Measurements from ENCODE around the gene ADPRHL1. TPM values are rescaled to one million over a fixed set of nuclear protein-coding genes. Genes with fewer than 3 reads are reported as not detected.

The ADPRHL1 gene
- polyA plus RNA-seq, 1 donor from 2014 or later: 0.19 TPM

- Mint-ChIP-seq H3K4me1 (no peaks in the 10 kb centered on the region), H3K36me3 (peaks cover 3% of the 10 kb centered on the region), H3K4me3 (no peak overlapping the region), H3K9me3 (peaks cover 0 to 1% (median 0%) of the 10 kb centered on the region in 3 donors), H3K27me3 (no peaks in the 10 kb centered on the region), H3K27ac (no peak overlapping the region)
These were observed 29.6 kb downstream of the ADPRHL1 start for GRCh38 chr13:113423520-113424163.

DNA sequence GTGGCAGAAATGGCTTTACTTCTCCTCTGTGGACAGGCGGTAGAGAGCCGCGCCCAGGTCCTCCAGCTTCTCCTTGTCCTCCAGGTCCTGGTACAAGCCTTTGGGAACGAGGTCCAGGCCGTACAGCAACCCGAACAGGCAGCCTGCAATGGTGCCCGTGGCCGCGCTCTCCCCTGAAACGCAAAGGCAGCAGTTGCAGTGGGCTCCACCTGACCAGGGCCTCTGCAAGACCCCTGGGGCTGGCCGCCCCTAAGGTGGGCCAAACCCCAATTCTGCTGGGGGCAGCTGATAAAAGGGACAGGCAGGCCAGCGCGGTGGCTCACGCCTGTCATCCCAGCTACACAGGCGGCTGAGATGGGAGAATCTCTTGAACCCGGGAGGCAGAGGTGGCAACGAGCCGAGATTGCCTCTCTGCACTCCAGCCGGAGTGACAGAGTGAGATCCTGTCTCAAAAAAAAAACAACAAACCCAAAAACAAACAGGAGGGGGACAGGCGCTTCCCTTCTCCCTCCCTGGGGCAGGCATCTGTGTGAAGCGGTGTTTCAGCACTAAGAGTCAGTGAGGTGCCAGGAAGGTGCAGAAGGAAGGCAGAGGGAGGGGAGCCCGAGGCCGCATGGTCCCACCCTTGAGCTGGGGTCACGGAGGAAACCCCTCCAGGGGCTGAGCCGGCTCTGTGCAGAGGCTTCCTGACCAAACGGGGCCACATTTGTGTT is 30.3 kb downstream of the ADPRHL1 start:
- H3K9me3 Mint-ChIP-seq: peaks cover 0 to 1% (median 0%) of the 10 kb centered on the region in 3 donors
- H3K36me3 Mint-ChIP-seq: peaks cover 1% of the 10 kb centered on the region
- H3K27ac Mint-ChIP-seq: no peak overlapping the region
- H3K4me3 Mint-ChIP-seq: no peak overlapping the region
- no peaks in the 10 kb centered on the region for H3K27me3 Mint-ChIP-seq
- H3K4me1 Mint-ChIP-seq: no peaks in the 10 kb centered on the region

DNA sequence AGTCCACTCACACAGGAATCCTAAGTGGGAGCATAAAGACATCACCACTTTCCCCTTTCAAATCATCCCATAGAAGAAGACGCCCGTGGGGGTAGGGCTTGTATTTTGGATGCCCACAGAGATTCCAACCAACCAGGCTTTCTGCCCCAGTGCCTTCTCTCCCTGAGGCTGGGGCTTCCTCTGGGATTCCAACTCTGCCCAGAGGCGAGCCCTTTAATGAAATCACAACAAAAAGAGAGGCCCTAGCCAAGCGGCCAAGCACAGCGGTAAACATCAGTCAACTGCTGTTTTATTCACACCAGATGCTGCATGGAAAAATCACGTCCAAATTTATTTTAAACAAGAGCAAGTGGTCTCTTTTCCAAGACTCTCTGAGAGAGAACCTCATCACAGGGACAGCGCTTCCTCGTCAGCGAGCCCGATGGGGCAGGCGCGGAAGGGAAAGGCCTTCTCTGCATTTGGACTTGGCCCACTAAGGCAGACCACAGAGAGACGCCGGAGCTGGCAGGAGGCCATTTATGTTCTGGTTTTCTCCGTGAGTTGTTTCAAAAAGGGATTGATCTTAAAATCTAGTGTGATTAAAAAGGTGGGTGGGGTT is 31.5 kb downstream of the ADPRHL1 start:
- Mint-ChIP-seq H3K36me3 (peaks cover 1% of the 10 kb centered on the region), H3K9me3 (peaks cover 0 to 1% (median 0%) of the 10 kb centered on the region in 3 donors), H3K4me1 (peaks cover under 1 to 2% (median under 1%) of the 10 kb centered on the region in 3 donors), H3K4me3 (no peak overlapping the region), H3K27ac (peak overlapping the region in 1 of 3 donors; percentile 59), H3K27me3 (peaks cover 2% of the 10 kb centered on the region)

GRCh38 chr13:113420833-113421600 is 32.3 kb downstream of the ADPRHL1 start:
- peaks cover 3% of the 10 kb centered on the region for H3K27me3 Mint-ChIP-seq
- peaks cover 1% of the 10 kb centered on the region for H3K36me3 Mint-ChIP-seq
- peaks cover 0 to 1% (median 0%) of the 10 kb centered on the region in 3 donors for H3K9me3 Mint-ChIP-seq
- H3K4me3 Mint-ChIP-seq: no peak overlapping the region
- no peak overlapping the region for H3K27ac Mint-ChIP-seq
- H3K4me1 Mint-ChIP-seq: peaks cover 2 to 5% (median 3%) of the 10 kb centered on the region in 3 donors

- H3K4me3 Mint-ChIP-seq: no peak overlapping the region
- H3K9me3 Mint-ChIP-seq: peaks cover 0 to 1% (median 0%) of the 10 kb centered on the region in 3 donors
- no peak overlapping the region for H3K27ac Mint-ChIP-seq
- H3K27me3 Mint-ChIP-seq: peaks cover 3% of the 10 kb centered on the region
- peaks cover 2 to 5% (median 3%) of the 10 kb centered on the region in 3 donors for H3K4me1 Mint-ChIP-seq
- H3K36me3 Mint-ChIP-seq: peaks cover 1% of the 10 kb centered on the region
These were observed 33.1 kb downstream of the ADPRHL1 start for GRCh38 chr13:113420232-113420631.

- Mint-ChIP-seq H3K9me3 (peaks cover 0 to 1% (median 0%) of the 10 kb centered on the region in 3 donors), H3K4me1 (peaks cover 2 to 5% (median 3%) of the 10 kb centered on the region in 3 donors), H3K27ac (no peak overlapping the region), H3K27me3 (peaks cover 3% of the 10 kb centered on the region), H3K36me3 (peaks cover 1% of the 10 kb centered on the region), H3K4me3 (no peak overlapping the region)
These were observed 33.6 kb downstream of the ADPRHL1 start for GRCh38 chr13:113419531-113420193.

- peaks cover 1% of the 10 kb centered on the region for H3K36me3 Mint-ChIP-seq
- peaks cover 3% of the 10 kb centered on the region for H3K27me3 Mint-ChIP-seq
- no peak overlapping the region for H3K27ac Mint-ChIP-seq
- H3K4me1 Mint-ChIP-seq: peaks cover 2 to 5% (median 3%) of the 10 kb centered on the region in 3 donors
- H3K9me3 Mint-ChIP-seq: peaks cover 0 to 1% (median 0%) of the 10 kb centered on the region in 3 donors
- H3K4me3 Mint-ChIP-seq: no peak overlapping the region
These were observed 34.6 kb downstream of the ADPRHL1 start for GRCh38 chr13:113418722-113419049.

DNA sequence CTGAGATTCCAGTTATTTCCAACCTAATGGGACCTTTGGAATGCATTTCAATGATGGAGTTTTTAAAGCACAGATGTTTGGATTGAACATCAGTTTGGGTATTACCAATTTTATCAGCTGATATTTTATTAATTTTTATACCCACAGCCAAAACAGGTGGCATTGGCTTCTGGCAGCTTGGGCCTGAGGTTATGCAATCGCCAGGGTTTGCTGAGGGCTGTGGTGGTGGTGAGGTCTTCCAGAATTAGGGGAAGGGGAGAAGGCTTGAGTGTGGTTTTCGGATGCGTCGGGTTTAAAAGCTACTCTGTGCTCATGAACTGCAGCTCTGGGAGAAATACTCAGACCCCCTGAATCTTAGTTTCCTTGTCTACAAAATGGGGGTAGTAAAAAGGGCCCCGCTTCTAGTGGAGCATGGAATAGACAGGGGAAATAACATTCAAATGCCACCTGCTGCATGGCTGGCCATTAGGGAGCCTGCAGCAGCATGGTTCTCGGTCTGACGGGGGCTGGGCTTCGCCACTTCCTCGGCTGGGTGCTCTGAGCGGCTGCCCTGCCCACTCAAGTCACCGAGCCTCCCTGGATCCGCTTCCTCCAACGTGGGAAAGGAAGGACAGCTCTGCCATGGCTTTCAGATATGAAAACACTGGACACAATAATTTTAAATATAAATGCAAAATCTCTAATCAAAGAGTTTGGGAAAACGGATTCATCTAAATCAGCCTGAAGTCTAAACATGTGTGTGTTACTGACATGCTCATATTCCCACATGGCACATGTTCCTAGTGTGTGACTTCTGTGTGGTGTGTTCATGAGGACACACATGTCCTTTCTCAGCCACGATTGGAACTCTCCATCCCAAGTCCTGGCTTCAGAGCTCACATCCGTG is 35.2 kb downstream of the ADPRHL1 start:
- Mint-ChIP-seq H3K27me3 (peaks cover 3% of the 10 kb centered on the region), H3K9me3 (peaks cover 0 to 3% (median 1%) of the 10 kb centered on the region in 3 donors), H3K27ac (no peak overlapping the region), H3K4me3 (no peak overlapping the region), H3K36me3 (peaks cover 1% of the 10 kb centered on the region), H3K4me1 (peaks cover 2 to 5% (median 3%) of the 10 kb centered on the region in 3 donors)

- peak overlapping the region in 1 of 4 donors; percentile 72 for H3K4me3 Mint-ChIP-seq
These were observed 36.1 kb downstream of the ADPRHL1 start for GRCh38 chr13:113417008-113417751.

DNA sequence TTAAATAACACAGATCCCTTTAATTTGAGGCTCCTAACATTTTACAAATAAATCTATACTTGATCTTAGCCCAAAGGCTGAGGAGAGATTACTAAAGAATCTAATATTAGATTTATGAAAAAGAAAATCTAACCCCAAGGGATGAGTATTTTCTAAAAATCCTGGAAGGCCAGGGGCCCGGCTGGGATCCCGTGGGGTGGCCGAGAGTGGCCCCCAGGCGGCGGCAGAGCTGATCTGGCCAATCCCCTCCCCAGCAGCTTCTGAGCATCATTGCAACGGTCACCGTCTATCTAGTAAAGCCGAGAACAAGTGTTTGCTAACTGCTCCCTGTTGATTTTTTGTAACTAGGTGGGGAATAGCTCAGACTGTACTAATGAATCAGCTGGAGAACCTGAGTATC is 37.5 kb downstream of the ADPRHL1 start:
- peaks cover 2 to 12% (median 5%) of the 10 kb centered on the region in 3 donors for H3K4me1 Mint-ChIP-seq
- H3K27ac Mint-ChIP-seq: no peak overlapping the region
- no peak overlapping the region for H3K4me3 Mint-ChIP-seq
- peaks cover 3% of the 10 kb centered on the region for H3K27me3 Mint-ChIP-seq
- H3K36me3 Mint-ChIP-seq: peaks cover 1% of the 10 kb centered on the region
- H3K9me3 Mint-ChIP-seq: peaks cover 0 to 9% (median 2%) of the 10 kb centered on the region in 3 donors

More at GRCh38 chr13:113417008-113417751, 36.1 kb downstream of the ADPRHL1 start:
- Mint-ChIP-seq H3K4me1 (peaks cover 2 to 5% (median 3%) of the 10 kb centered on the region in 3 donors), H3K27me3 (peaks cover 3% of the 10 kb centered on the region), H3K27ac (peak overlapping the region in 1 of 3 donors; percentile 2), H3K9me3 (peaks cover 0 to 3% (median 2%) of the 10 kb centered on the region in 3 donors), H3K36me3 (peaks cover 1% of the 10 kb centered on the region)

GRCh38 chr13:113415032-113415431 is 38.3 kb downstream of the ADPRHL1 start:
- H3K36me3 Mint-ChIP-seq: peaks cover 1% of the 10 kb centered on the region
- H3K4me3 Mint-ChIP-seq: no peak overlapping the region
- H3K27ac Mint-ChIP-seq: no peak overlapping the region
- H3K4me1 Mint-ChIP-seq: peaks cover 2 to 13% (median 5%) of the 10 kb centered on the region in 3 donors
- peaks cover 3% of the 10 kb centered on the region for H3K27me3 Mint-ChIP-seq
- peaks cover 0 to 9% (median 2%) of the 10 kb centered on the region in 3 donors for H3K9me3 Mint-ChIP-seq

DNA sequence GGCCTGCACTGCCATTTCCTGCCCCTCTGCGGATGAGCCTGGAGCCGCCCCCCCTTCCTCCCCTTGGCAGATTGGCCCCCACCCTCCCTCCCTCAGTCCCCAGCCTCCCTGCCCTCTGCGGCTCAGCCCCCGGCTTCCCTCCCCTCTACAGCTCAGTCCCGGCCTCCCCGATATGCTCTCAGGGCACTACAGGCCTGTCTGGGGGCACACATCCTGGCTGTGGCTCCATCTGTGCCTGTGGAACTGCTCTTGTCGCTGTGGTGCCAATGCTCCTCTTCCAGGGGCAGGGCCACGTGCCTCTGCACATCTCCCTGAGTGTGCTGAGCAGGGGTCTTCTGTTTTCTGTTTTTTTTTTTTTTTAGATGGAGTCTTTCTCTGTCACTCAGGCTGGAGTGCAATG is 39.0 kb downstream of the ADPRHL1 start:
- peaks cover 3% of the 10 kb centered on the region for H3K27me3 Mint-ChIP-seq
- H3K4me1 Mint-ChIP-seq: peaks cover 2 to 16% (median 7%) of the 10 kb centered on the region in 3 donors
- no peaks in the 10 kb centered on the region for H3K36me3 Mint-ChIP-seq
- H3K9me3 Mint-ChIP-seq: peaks cover 0 to 10% (median 2%) of the 10 kb centered on the region in 3 donors
- no peak overlapping the region for H3K27ac Mint-ChIP-seq
- H3K4me3 Mint-ChIP-seq: no peak overlapping the region

DNA sequence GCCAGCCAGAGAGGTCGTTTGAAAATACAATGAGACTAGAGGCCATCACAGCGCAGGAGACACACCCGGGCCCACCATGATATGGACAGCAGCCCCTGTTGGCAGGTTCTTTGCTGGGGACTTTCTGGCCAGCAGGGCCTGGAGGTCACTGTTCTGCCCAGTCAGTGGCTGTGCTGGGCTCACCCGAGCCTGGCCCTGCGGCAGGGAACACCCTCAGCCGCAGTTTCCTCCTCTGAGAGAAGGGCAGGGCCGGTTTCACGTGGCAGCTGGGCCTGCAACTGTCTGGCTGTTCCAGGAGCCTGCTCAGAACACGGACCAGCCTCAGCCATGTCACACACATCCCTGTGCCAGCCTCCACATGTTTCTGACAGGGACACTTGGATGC is 39.4 kb downstream of the ADPRHL1 start:
- peaks cover 3% of the 10 kb centered on the region for H3K27me3 Mint-ChIP-seq
- no peak overlapping the region for H3K4me3 Mint-ChIP-seq
- no peaks in the 10 kb centered on the region for H3K36me3 Mint-ChIP-seq
- peaks cover 0 to 9% (median 2%) of the 10 kb centered on the region in 3 donors for H3K9me3 Mint-ChIP-seq
- no peak overlapping the region for H3K27ac Mint-ChIP-seq
- peaks cover 2 to 16% (median 7%) of the 10 kb centered on the region in 3 donors for H3K4me1 Mint-ChIP-seq

All from IgD-negative memory B cell (primary cell).